ENCODE data around the gene CAP1. TPM values are rescaled to one million over a fixed set of nuclear protein-coding genes. Genes with fewer than 3 reads are reported as not detected.

CAP1 gene
- total RNA-seq, 2 donors from 2014 or later = 128 to 187 TPM

GRCh38 chr1:40067851-40068250, 27.3 kb downstream of the CAP1 start:
- TF ChIP-seq POLR2AphosphoS5 (IDR thresholded peaks at IDR 0.05) (no peak), POLR2A (IDR thresholded peaks at IDR 0.05) (no peak)
- TF ChIP-seq, protein P1, sequence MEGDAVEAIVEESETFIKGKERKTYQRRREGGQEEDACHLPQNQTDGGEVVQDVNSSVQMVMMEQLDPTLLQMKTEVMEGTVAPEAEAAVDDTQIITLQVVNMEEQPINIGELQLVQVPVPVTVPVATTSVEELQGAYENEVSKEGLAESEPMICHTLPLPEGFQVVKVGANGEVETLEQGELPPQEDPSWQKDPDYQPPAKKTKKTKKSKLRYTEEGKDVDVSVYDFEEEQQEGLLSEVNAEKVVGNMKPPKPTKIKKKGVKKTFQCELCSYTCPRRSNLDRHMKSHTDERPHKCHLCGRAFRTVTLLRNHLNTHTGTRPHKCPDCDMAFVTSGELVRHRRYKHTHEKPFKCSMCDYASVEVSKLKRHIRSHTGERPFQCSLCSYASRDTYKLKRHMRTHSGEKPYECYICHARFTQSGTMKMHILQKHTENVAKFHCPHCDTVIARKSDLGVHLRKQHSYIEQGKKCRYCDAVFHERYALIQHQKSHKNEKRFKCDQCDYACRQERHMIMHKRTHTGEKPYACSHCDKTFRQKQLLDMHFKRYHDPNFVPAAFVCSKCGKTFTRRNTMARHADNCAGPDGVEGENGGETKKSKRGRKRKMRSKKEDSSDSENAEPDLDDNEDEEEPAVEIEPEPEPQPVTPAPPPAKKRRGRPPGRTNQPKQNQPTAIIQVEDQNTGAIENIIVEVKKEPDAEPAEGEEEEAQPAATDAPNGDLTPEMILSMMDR (IDR thresholded peaks at IDR 0.05) = no peak
- 93% methylated on average over 3 of the region's 3 CpGs for WGBS
- H3K27me3 ChIP-seq (replicated peaks; ENCODE audit: insufficient read depth) = no peaks in the 10 kb centered on the region
- peaks cover 29 to 30% of the 10 kb centered on the region in 2 donors for H3K36me3 ChIP-seq
- H3K27ac ChIP-seq = no peak overlapping the region
- no peaks in the 10 kb centered on the region for H3K9me3 ChIP-seq
- no peaks in the 10 kb centered on the region for H3K4me1 ChIP-seq (replicated peaks)
- H3K4me3 ChIP-seq = no peak overlapping the region
- DNase-seq (ENCODE audit: low spot score) = no peak
- intact Hi-C loops (cut with DNase I) = no loop called here

DNA sequence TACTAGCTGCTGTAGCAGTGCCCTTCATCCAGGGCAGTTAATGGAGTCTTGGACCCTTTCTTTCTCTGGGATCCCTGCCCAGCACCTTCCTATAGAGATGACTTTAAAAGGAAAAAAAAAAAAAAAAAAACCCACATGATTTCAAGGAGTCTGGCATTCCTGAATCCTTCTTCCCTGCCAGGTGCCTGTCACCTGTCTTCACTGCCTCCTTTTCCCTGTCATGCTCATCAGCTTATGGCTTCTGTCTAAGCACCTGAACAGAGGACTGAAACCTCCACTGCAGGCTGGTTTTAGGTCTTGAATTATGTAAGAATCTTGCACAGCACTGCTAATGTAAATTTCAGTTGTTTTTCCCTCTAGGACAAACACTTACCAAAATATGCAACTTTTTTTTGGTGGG, 31.6 kb downstream of the CAP1 start:
- Histone ChIP-seq H3K9me3 (no peaks in the 10 kb centered on the region), H3K27me3 (replicated peaks; ENCODE audit: insufficient read depth) (no peaks in the 10 kb centered on the region), H3K4me1 (replicated peaks) (no peaks in the 10 kb centered on the region), H3K27ac (no peak overlapping the region), H3K4me3 (no peak overlapping the region), H3K36me3 (peaks cover 18 to 22% of the 10 kb centered on the region in 2 donors)
- intact Hi-C loops (cut with DNase I) = no loop called here
- no peak for TF ChIP-seq POLR2A (IDR thresholded peaks at IDR 0.05)
- TF ChIP-seq POLR2AphosphoS5 (IDR thresholded peaks at IDR 0.05) = no peak
- TF ChIP-seq, protein P1 (IDR thresholded peaks at IDR 0.05) = no peak
- no peak for DNase-seq (ENCODE audit: low spot score)

- H3K27ac ChIP-seq = no peak overlapping the region
- H3K4me1 ChIP-seq (replicated peaks) = no peaks in the 10 kb centered on the region
- TF ChIP-seq POLR2A (IDR thresholded peaks at IDR 0.05) (no peak), POLR2AphosphoS5 (IDR thresholded peaks at IDR 0.05) (no peak)
- TF ChIP-seq, protein P1 (IDR thresholded peaks at IDR 0.05) = no peak
- no peak overlapping the region for H3K4me3 ChIP-seq
- 91% methylated on average over 4 of the region's 4 CpGs for WGBS
- no peaks in the 10 kb centered on the region for H3K27me3 ChIP-seq (replicated peaks; ENCODE audit: insufficient read depth)
- no peak for DNase-seq (ENCODE audit: low spot score)
- peaks cover 13% of the 10 kb centered on the region in 2 donors for H3K36me3 ChIP-seq
- intact Hi-C loops (cut with DNase I) = no loop called here
- H3K9me3 ChIP-seq = no peaks in the 10 kb centered on the region
These were observed 32.5 kb downstream of the CAP1 start for GRCh38 chr1:40073062-40073461.

- WGBS = 89% methylated on average over 4 of the region's 4 CpGs
- intact Hi-C loops (cut with DNase I) = no loop called here
- no peak overlapping the region for H3K27ac ChIP-seq
These were observed 34.7 kb downstream of the CAP1 start for GRCh38 chr1:40075266-40075665.

GRCh38 chr1:40076895-40077312, 36.4 kb downstream of the CAP1 start:
- Histone ChIP-seq H3K4me1 (replicated peaks) (no peaks in the 10 kb centered on the region), H3K36me3 (peaks cover under 1 to 3% of the 10 kb centered on the region in 2 donors), H3K27me3 (replicated peaks; ENCODE audit: insufficient read depth) (no peaks in the 10 kb centered on the region), H3K27ac (no peak overlapping the region), H3K4me3 (no peak overlapping the region), H3K9me3 (no peaks in the 10 kb centered on the region)
- TF ChIP-seq POLR2AphosphoS5 (IDR thresholded peaks at IDR 0.05) (no peak), POLR2A (IDR thresholded peaks at IDR 0.05) (no peak)
- intact Hi-C loops (cut with DNase I) = no loop called here
- DNase-seq (ENCODE audit: low spot score) = no peak
- 68% methylated on average over 5 of the region's 5 CpGs for WGBS

More at GRCh38 chr1:40075266-40075665, 34.7 kb downstream of the CAP1 start:
- no peak for DNase-seq (ENCODE audit: low spot score)
- H3K4me1 ChIP-seq (replicated peaks) = no peaks in the 10 kb centered on the region
- no peaks in the 10 kb centered on the region for H3K27me3 ChIP-seq (replicated peaks; ENCODE audit: insufficient read depth)
- TF ChIP-seq POLR2A (IDR thresholded peaks at IDR 0.05) (no peak), POLR2AphosphoS5 (IDR thresholded peaks at IDR 0.05) (no peak)
- TF ChIP-seq, protein P1 (IDR thresholded peaks at IDR 0.05) = no peak
- peaks cover 7 to 13% of the 10 kb centered on the region in 2 donors for H3K36me3 ChIP-seq
- no peak overlapping the region for H3K4me3 ChIP-seq
- H3K9me3 ChIP-seq = no peaks in the 10 kb centered on the region
